ENCODE results near the gene NFYC. TPM values are rescaled to one million over a fixed set of nuclear protein-coding genes. Genes with fewer than 3 reads are reported as not detected.

The NFYC gene
- total RNA-seq, 1 experiment from 2014 or later, result 61.6 TPM

DNA sequence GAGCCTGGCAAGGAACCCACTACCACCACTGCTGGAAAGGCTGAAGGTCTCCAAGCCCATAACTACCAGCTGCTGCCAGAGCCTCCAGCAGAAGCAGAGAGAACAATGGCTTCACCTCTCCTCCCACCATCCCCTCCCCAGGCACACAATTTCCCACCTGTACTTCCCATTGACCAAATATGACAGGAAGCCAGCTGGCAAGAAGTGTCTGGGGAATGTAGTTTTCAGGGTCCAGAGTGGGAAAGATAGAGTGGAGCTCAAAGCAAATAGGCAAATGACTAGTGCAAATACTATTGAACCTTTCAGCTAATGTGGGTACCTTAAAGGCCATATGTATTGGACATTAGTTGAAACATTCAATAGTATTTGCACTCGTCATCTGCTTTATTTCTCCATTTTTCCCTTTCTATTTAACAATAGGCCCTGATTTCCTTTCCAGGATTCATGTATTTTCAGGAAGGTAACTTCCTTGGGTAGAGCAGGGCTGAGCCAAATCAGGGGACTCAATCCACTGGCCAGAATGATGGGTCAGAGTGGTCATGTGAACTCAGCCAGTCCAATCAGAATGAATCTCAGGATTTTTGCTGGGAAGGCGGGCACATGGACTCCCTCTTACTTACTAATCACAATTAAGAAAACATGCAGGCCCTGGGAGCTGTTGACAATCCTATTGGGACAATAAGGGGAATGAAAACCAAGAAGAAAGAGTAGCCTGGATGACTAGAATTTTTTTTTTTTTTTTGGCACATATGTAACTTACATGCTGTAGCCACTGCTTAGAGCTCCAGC is 12.1 kb upstream of the NFYC start:
- Histone ChIP-seq H3K9me3 (no peaks in the 10 kb centered on the region), H3K36me3 (ENCODE audit: control insufficient read depth, insufficient read depth, low read length) (no peaks in the 10 kb centered on the region), H3K4me1 (no peaks in the 10 kb centered on the region), H3K4me3 (ENCODE audit: low read depth, low read length) (no peak overlapping the region), H3K27me3 (replicated peaks; ENCODE audit: control insufficient read depth, insufficient read depth, low read length) (no peaks in the 10 kb centered on the region)
- DNase-seq, result no peak
- ChIA-PET POLR2A (interaction anchor here (0.6 kb wide), 1 partner anchor 145 kb away, joined by 3 read pairs; no protein-coding TSS in a partner anchor), CTCF (no interaction called here)
- TF ChIP-seq, protein P1, sequence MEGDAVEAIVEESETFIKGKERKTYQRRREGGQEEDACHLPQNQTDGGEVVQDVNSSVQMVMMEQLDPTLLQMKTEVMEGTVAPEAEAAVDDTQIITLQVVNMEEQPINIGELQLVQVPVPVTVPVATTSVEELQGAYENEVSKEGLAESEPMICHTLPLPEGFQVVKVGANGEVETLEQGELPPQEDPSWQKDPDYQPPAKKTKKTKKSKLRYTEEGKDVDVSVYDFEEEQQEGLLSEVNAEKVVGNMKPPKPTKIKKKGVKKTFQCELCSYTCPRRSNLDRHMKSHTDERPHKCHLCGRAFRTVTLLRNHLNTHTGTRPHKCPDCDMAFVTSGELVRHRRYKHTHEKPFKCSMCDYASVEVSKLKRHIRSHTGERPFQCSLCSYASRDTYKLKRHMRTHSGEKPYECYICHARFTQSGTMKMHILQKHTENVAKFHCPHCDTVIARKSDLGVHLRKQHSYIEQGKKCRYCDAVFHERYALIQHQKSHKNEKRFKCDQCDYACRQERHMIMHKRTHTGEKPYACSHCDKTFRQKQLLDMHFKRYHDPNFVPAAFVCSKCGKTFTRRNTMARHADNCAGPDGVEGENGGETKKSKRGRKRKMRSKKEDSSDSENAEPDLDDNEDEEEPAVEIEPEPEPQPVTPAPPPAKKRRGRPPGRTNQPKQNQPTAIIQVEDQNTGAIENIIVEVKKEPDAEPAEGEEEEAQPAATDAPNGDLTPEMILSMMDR (IDR thresholded peaks at IDR 0.05; ENCODE audit: insufficient read depth in 1 of 2, low read depth in 1 of 2, low read length in 1 of 2, severe bottlenecking in 1 of 2, unreplicated experiment in 1 of 2), result no peak
- no TSS peak for BruUV-seq (replicated peaks)
- H3K4me3 Mint-ChIP-seq (ENCODE audit: unreplicated experiment), result no peak overlapping the region
- no peaks in the 10 kb centered on the region for H3K9me3 Mint-ChIP-seq (ENCODE audit: unreplicated experiment)
- H3K27ac Mint-ChIP-seq (ENCODE audit: unreplicated experiment), result no peak overlapping the region
- intact Hi-C loops (cut with micrococcal nuclease; ENCODE audit: unreplicated experiment), result no loop called here
- H3K36me3 Mint-ChIP-seq (ENCODE audit: insufficient read depth, unreplicated experiment), result no peaks in the 10 kb centered on the region
- H3K27me3 Mint-ChIP-seq (ENCODE audit: insufficient read depth, unreplicated experiment), result no peaks in the 10 kb centered on the region
- H3K4me1 Mint-ChIP-seq (ENCODE audit: low read depth, unreplicated experiment), result no peaks in the 10 kb centered on the region

DNA sequence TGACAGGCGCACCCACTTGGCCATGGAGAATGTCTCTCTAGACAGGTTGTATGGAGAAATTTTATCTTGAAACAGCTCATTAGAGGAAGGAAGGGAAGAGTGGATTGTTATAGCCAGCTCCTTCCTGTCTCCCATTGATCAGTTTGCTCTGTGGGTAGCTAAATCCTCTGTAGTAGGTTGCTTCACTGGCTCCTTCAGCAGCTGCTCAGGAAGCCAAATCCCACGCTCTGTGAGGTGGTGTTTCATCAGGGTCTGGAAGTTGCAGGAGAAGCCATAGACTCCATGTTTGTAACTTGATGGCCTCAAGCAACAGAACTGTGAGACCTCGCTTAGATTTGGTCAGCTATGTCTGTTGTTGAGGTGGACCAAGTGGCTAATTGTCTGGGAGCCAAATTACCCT is 6.8 kb upstream of the NFYC start:
- POLR2A ChIA-PET, result no interaction called here
- no peak for DNase-seq
- BruUV-seq (replicated peaks), result no TSS peak

DNA sequence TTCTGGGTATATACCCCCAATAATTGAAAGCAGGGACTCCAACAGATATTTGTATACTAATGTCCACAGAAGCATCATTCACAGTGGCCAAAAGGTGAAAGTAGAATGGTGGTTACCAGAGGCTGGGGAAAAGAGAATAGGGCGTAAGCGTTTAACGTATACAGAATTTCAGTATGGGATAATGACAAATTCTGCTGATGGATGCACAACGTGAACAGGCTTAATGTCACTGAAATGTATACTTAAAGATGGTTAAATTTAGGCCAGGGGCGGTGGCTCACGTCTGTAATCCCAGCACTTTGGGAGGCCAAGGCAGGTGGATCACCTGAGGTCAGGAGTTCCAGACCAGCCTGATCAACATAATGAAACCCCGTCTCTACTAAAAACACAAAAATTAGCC is 4.4 kb upstream of the NFYC start:
- Histone ChIP-seq H3K4me1 (peaks cover 4% of the 10 kb centered on the region; the same call in 1 of the 2 replicates), H3K4me3 (ENCODE audit: low read depth, low read length) (no peak overlapping the region), H3K27me3 (replicated peaks; ENCODE audit: control insufficient read depth, insufficient read depth, low read length) (no peaks in the 10 kb centered on the region), H3K36me3 (ENCODE audit: control insufficient read depth, insufficient read depth, low read length) (no peaks in the 10 kb centered on the region), H3K9me3 (no peaks in the 10 kb centered on the region)
- ChIA-PET POLR2A (no interaction called here), CTCF (no interaction called here)
- no peak for DNase-seq
- Mint-ChIP-seq H3K4me1 (ENCODE audit: low read depth, unreplicated experiment) (no peaks in the 10 kb centered on the region), H3K27ac (ENCODE audit: unreplicated experiment) (no peak overlapping the region), H3K9me3 (ENCODE audit: unreplicated experiment) (no peaks in the 10 kb centered on the region), H3K36me3 (ENCODE audit: insufficient read depth, unreplicated experiment) (peaks cover 16% of the 10 kb centered on the region), H3K4me3 (ENCODE audit: unreplicated experiment) (no peak overlapping the region), H3K27me3 (ENCODE audit: insufficient read depth, unreplicated experiment) (no peaks in the 10 kb centered on the region)
- TF ChIP-seq, protein P1 (IDR thresholded peaks at IDR 0.05; ENCODE audit: insufficient read depth in 1 of 2, low read depth in 1 of 2, low read length in 1 of 2, severe bottlenecking in 1 of 2, unreplicated experiment in 1 of 2), result no peak
- intact Hi-C loops (cut with micrococcal nuclease; ENCODE audit: unreplicated experiment), result no loop called here
- no TSS peak for BruUV-seq (replicated peaks)

More for the DNA sequence above, 6.8 kb upstream of the NFYC start:
- Mint-ChIP-seq H3K27me3 (ENCODE audit: insufficient read depth, unreplicated experiment) (no peaks in the 10 kb centered on the region), H3K9me3 (ENCODE audit: unreplicated experiment) (no peaks in the 10 kb centered on the region), H3K36me3 (ENCODE audit: insufficient read depth, unreplicated experiment) (peaks cover 6% of the 10 kb centered on the region), H3K4me1 (ENCODE audit: low read depth, unreplicated experiment) (no peaks in the 10 kb centered on the region), H3K4me3 (ENCODE audit: unreplicated experiment) (no peak overlapping the region), H3K27ac (ENCODE audit: unreplicated experiment) (no peak overlapping the region)
- H3K4me1 ChIP-seq, result no peaks in the 10 kb centered on the region
- CTCF ChIA-PET, result no interaction called here
- H3K36me3 ChIP-seq (ENCODE audit: control insufficient read depth, insufficient read depth, low read length), result no peaks in the 10 kb centered on the region
- H3K9me3 ChIP-seq, result no peaks in the 10 kb centered on the region
- no peaks in the 10 kb centered on the region for H3K27me3 ChIP-seq (replicated peaks; ENCODE audit: control insufficient read depth, insufficient read depth, low read length)
- TF ChIP-seq, protein P1 (IDR thresholded peaks at IDR 0.05; ENCODE audit: insufficient read depth in 1 of 2, low read depth in 1 of 2, low read length in 1 of 2, severe bottlenecking in 1 of 2, unreplicated experiment in 1 of 2), result no peak
- no peak overlapping the region for H3K4me3 ChIP-seq (ENCODE audit: low read depth, low read length)
- intact Hi-C loops (cut with micrococcal nuclease; ENCODE audit: unreplicated experiment), result no loop called here

Measured in Caco-2 (cell line).